Heart right ventricle (tissue), 16 donors: ENCODE data around the gene CSMD2. TPM values are rescaled to one million over a fixed set of nuclear protein-coding genes. Genes with fewer than 3 reads are reported as not detected.

Experiments
- ATAC-seq, 8 donors: fragments of 200-7000 bp; cut with Tn5 transposase; one replicate each; pipeline ENCODE4 v1.9.1; 2020; ENCODE audit warnings: mild to moderate bottlenecking in 8 of 8, moderate library complexity in 8 of 8, moderate number of reproducible peaks in 1 of 8
- DNase-seq, 2 donors: peaks; one replicate each; pipeline ENCODE4 v3.0.0-alpha.2; 2020
- H3K27ac ChIP-seq, 10 donors: fragments of 200-600 bp; sonication (generic) in 2 of 10; one replicate each; pipeline versions ENCODE4 v1.5.0 to v1.8.0; 2020 to 2022; ENCODE audit warnings: mild to moderate bottlenecking in 3 of 10
- H3K27me3 ChIP-seq, 7 donors: fragments of 200-600 bp; one replicate each; pipeline ENCODE4 v1.8.0; 2021 to 2022; ENCODE audit warnings: mild to moderate bottlenecking in 2 of 7
- H3K36me3 ChIP-seq, 9 donors: fragments of 200-600 bp; sonication (generic) in 1 of 9; one replicate each; pipeline versions ENCODE4 v1.5.0 to v1.8.0; 2020 to 2022; ENCODE audit warnings: mild to moderate bottlenecking in 2 of 9
- H3K4me1 ChIP-seq, 9 donors: fragments of 200-600 bp; sonication (generic) in 1 of 9; one replicate each; pipeline versions ENCODE4 v1.5.0 to v1.8.0; 2020 to 2022; ENCODE audit warnings: mild to moderate bottlenecking in 4 of 9
- H3K4me3 ChIP-seq, 10 donors: fragments of 200-600 bp; sonication (generic) in 2 of 10; one replicate each; pipeline versions ENCODE4 v1.5.0 to v1.8.0; 2020 to 2022; ENCODE audit warnings: mild to moderate bottlenecking in 7 of 10, moderate library complexity in 2 of 10
- H3K9me3 ChIP-seq, 11 donors: fragments of 200-600 bp in 10 of 11; sonication (generic) in 2 of 11; one replicate each; pipeline versions ENCODE4 v1.5.0 to v1.8.0; 2013 to 2022; ENCODE audit warnings: mild to moderate bottlenecking in 2 of 11, control low read depth in 1 of 11, moderate library complexity in 1 of 11
- WGBS, 2 donors: extraction: QIAGEN DNeasy Blood & Tissue Kit; methylation state at CpG; one replicate each; pipeline ENCODE4 v1.1.7; 2013; ENCODE audit warnings: inconsistent platforms in 1 of 2; 5-methylcytosine and 5-hydroxymethylcytosine counted together
- intact Hi-C, 10 donors: fragments of 100-400 bp; cut with DNase I; formaldehyde crosslinking; loops; one replicate each; pipeline versions ENCODE4 v1.11.1 to v1.14.2; 2022
- polyA plus RNA-seq, 2 donors: library from polyadenylated mRNA; stranded (reverse); fragments of 200-250 nt; gene quantifications; one replicate each; pipeline ENCODE4 v1.2.3, GENCODE V29; 2013
- total RNA-seq, 10 donors: library from RNA; stranded (reverse); fragmentation: NEBNext Ultra II Directional in 3 of 10; extraction: Animal tissue kit (Norgen Biotek cat#: 25700) in 3 of 10; gene quantifications; one replicate each; pipeline versions ENCODE4 v1.2.1 to v1.2.4, GENCODE V29; 2021 to 2023
- TF ChIP-seq, protein P1 (sequence below), 9 donors: fragments of 200-600 bp; sonication (generic) in 2 of 9; IDR thresholded peaks; one replicate each; pipeline versions ENCODE4 v1.5.0 to v1.8.0; 2021 to 2022; ENCODE audit warnings: antibody characterized with exemption in 9 of 9, mild to moderate bottlenecking in 5 of 9, moderate library complexity in 1 of 9
- donor health status: Arrhythmogenic right ventricular cardiomyopathy.
- donor health status: ischemic (EF 13 %, LVEDD 7.1; RV severe dilation, severe dysfunction).
- donor health status: healthy with polysubstance abuse.
- donor health status: DM: no; HTN: yes; CAD: no.
- donor health status: DM: no; HTN: no; CAD: no.
- donor health status: ischemic (EF 25% LVEDD 6.9; RV normal size, moderate dysfunction).
- donor health status: ischemic (EF 25% LVEDD 5.7; RV mildly dilated, moderate dysfunction).
- donor health status: healthy.
- donor health status: DM: yes; HTN: yes; CAD: no.
- donor health status: Ischemic cardiomyopathy.
- donor health status: ischemic (EF 35%, LVEDD 5.7; RV mildly dilated, moderate dysfunction).
- donor health status: nonischemic (EF 11% LVEDD 7.7; RV severe dilation, severe dysfunction).
- donor health status: DM: yes; HTN: yes; CAD: no.
- donor health status: PGD.
- donor health status: ischemic (EF 29% LVEDD 5.4; RV normal size, mild dysfunction).
- donor health status: nonischemic (EF 23%, LVEDD 6.1; RV moderate dilation, normal function).

Gene CSMD2
- total and polyA plus RNA-seq, 12 donors, result 0.04 to 0.97 (median 0.14) TPM; not detected in 1

DNA sequence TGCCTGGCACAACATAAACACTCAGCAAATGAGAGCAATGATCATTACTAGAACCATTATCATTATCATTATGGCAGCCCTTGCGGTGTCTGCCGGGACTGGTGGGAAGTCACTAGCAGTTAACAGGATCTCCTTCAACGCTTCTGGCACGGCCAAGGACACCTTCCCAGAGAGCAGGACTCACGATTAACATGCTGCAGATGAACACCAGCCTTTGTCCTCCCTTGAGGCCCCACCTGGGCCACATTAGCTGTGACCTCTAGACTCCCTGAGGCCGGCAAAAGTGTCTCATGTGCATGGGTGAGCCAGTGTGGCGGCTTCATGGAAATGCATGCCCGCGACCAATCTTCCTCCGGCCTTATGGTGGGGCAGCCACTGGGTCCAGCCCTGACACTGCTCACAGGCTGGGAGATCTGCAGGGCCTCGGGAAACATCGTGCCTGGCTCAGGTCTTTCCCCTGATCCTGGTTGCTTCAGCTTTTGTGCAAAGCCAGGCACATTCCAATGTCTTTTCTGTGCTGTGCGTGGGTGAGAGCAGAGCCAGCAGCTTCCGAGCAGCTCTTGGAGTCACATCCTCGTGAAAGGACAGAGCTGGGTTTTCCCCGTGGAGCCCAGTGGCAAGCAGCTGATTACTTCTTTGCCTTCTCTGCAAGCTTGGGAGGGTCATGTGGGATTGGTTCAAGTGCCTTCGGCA, 193.9 kb downstream of the CSMD2 start:
- WGBS, 2 donors, result 67% methylated on average over 17 of the region's 17 CpGs
- ATAC-seq, result peak in 3 of 8 donors; percentile 14 to 63 (median 17)

DNA sequence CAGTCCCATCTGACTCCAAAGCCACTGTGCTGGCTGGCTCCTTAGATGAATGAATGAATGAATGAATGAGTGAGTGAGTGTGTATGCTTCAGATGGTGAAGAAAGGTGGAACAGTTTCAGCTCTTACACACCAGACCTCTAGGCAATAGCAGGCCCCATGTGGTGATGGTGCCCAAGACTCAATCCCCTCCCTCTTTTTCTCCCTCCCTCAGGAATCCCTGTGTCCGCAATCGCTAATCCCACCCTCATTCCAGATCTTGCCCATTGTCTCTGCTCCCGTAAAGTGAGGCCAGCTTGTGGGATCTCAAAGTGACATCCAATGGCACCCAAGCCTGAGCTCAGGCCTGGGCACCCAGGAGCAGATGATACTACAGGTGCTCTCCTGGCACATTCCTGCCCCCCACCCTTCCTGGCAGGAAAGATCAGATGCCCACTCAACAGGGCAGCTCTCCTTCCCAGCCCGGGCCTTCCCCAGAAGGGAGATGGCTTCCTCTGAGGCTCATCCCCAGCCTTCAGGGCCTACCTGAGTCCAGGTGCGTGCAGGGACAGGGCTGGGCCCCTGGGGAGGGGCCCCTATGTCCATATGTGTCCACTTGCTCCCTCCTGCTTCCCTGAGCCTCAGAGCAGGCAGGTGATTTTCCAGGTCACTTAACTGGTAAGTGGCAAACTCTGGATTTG, 194.7 kb downstream of the CSMD2 start:
- Histone ChIP-seq H3K4me1 (peaks cover 7 to 40% (median 31%) of the 10 kb centered on the region in 9 donors), H3K4me3 (no peak overlapping the region), H3K36me3 (no peaks in the 10 kb centered on the region), H3K9me3 (no peaks in the 10 kb centered on the region), H3K27ac (no peak overlapping the region), H3K27me3 (peaks cover 0 to 3% (median 0%) of the 10 kb centered on the region in 7 donors)
- no peak for ATAC-seq
- TF ChIP-seq, protein P1, sequence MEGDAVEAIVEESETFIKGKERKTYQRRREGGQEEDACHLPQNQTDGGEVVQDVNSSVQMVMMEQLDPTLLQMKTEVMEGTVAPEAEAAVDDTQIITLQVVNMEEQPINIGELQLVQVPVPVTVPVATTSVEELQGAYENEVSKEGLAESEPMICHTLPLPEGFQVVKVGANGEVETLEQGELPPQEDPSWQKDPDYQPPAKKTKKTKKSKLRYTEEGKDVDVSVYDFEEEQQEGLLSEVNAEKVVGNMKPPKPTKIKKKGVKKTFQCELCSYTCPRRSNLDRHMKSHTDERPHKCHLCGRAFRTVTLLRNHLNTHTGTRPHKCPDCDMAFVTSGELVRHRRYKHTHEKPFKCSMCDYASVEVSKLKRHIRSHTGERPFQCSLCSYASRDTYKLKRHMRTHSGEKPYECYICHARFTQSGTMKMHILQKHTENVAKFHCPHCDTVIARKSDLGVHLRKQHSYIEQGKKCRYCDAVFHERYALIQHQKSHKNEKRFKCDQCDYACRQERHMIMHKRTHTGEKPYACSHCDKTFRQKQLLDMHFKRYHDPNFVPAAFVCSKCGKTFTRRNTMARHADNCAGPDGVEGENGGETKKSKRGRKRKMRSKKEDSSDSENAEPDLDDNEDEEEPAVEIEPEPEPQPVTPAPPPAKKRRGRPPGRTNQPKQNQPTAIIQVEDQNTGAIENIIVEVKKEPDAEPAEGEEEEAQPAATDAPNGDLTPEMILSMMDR (IDR thresholded peaks at IDR 0.05), result no peak
- intact Hi-C loops, result no loop called here
- DNase-seq, result no peak
- 79 to 80% methylated on average over 5 of the region's 5 CpGs for WGBS, 2 donors

More for the DNA sequence above, 193.9 kb downstream of the CSMD2 start:
- TF ChIP-seq, protein P1 (IDR thresholded peaks at IDR 0.05), result no peak
- no peak for DNase-seq
- intact Hi-C loops, result no loop called here
- Histone ChIP-seq H3K27me3 (peaks cover 0 to 3% (median 0%) of the 10 kb centered on the region in 7 donors), H3K9me3 (no peaks in the 10 kb centered on the region), H3K36me3 (no peaks in the 10 kb centered on the region), H3K4me1 (peaks cover 7 to 40% (median 31%) of the 10 kb centered on the region in 9 donors), H3K4me3 (no peak overlapping the region), H3K27ac (no peak overlapping the region)

DNA sequence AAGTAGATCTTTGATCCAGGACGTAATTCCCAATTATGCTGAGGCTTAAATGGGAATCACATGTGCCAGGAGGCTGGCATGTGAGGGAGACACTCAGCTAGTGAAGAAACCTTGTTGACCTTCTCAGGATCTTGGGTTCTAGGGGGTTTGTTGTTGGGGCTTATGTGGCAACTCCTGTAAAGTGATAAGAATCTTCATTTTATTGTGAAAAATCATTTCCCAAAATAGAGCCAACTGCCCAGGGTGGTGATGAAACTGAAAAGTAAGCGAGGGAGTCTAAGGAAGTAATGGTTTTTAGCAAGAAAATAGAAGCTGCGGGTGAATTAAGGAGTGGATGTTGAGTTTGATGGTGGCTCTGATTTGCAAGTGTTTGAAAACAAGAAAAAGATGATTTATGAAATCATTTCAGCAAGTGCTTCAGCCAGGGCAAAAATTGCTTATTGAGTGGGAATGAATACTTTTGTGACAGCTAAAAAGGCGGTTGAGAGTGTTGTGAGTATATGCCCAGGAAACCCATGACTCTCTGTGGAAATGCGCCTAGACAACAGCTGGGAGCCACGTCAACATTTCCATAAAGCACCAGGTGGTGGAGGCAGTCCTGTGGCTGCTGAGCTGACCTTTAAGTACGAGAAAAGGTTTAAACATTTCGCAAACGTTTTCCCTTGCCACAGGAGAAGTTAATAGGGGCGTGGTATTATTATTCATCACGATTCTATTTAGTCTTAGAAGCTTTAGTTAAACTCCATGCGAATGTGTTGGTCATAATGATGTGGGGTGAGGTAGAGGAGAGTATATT, 198.5 kb downstream of the CSMD2 start:
- DNase-seq (no peak), ATAC-seq (peak in 1 of 8 donors; percentile 46)
- Histone ChIP-seq H3K4me3 (no peak overlapping the region), H3K27me3 (peaks cover 0 to 11% (median 0%) of the 10 kb centered on the region in 7 donors), H3K4me1 (peaks cover 0 to 7% (median 6%) of the 10 kb centered on the region in 9 donors), H3K9me3 (no peaks in the 10 kb centered on the region), H3K27ac (no peak overlapping the region), H3K36me3 (no peaks in the 10 kb centered on the region)
- TF ChIP-seq, protein P1 (IDR thresholded peaks at IDR 0.05), result no peak
- WGBS, 2 donors, result 73 to 74% methylated on average over 12 of the region's 12 CpGs
- intact Hi-C loops, result no loop called here

DNA sequence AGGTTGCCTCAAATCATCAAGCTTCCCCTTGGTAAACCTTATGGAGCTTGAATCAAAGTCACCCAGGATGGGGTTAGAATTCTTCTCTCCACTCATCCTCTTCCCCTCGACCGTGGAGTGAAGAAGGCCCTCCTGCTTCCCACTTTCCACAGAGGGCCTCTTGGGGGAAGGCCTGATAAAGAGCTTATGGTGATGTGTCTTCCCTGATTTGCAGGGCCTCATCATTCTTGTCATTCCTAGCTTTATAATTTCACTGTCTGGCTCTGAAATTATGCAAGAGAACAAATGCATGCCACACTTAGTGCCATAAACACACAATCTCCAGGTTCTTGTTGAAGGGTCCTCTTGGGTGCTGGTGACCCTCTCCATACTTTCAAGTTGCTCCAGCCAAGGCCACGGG, 199.9 kb downstream of the CSMD2 start:
- H3K9me3 ChIP-seq, result no peaks in the 10 kb centered on the region
- H3K36me3 ChIP-seq, result no peaks in the 10 kb centered on the region
- H3K27ac ChIP-seq, result no peak overlapping the region
- WGBS, 2 donors, result 57 to 76% methylated on average over 3 of the region's 3 CpGs
- ATAC-seq, result no peak
- H3K27me3 ChIP-seq, result peaks cover 0 to 11% (median 0%) of the 10 kb centered on the region in 7 donors
- intact Hi-C loops, result no loop called here
- no peak overlapping the region for H3K4me3 ChIP-seq
- TF ChIP-seq, protein P1 (IDR thresholded peaks at IDR 0.05), result no peak
- DNase-seq, result no peak
- no peaks in the 10 kb centered on the region for H3K4me1 ChIP-seq
